ENCODE measurements around the gene ADARB1. TPM values are rescaled to one million over a fixed set of nuclear protein-coding genes. Genes with fewer than 3 reads are reported as not detected.

ADARB1 gene
- total and polyA plus RNA-seq, 2 of the 8 experiments (the other 6 are each of a cell fraction or from before 2014, with no cell fraction given) = 4.7 to 14.9 TPM

GRCh38 chr21:45243603-45244002 is 169.2 kb downstream of the ADARB1 start:
- H4K91ac ChIP-seq (replicated peaks; ENCODE audit: insufficient read length, low read length) = no peak overlapping the region
- H2BK15ac ChIP-seq (ENCODE audit: low read length) = no peak overlapping the region
- FAIRE-seq = no peak
- no peak overlapping the region for H3K9ac ChIP-seq (replicated peaks in 1 of 4; ENCODE audit: extremely low read depth in 1 of 4, low read depth in 3 of 4, low read length in 3 of 4)
- H2AK5ac ChIP-seq (ENCODE audit: low read depth, low read length) = no peak overlapping the region
- H3K27me3 ChIP-seq (replicated peaks in 1 of 4; ENCODE audit: control insufficient read depth in 3 of 4, extremely low read depth in 1 of 4, insufficient read depth in 3 of 4, low read length in 3 of 4) = no peaks in the 10 kb centered on the region; a peak in 1 of 7 replicates
- H2AFZ ChIP-seq (ENCODE audit: low read length) = no peak overlapping the region
- H3K27ac ChIP-seq (ENCODE audit: low read depth, low read length) = no peak overlapping the region
- H3K9me3 ChIP-seq (ENCODE audit: insufficient read depth in 2 of 2, low read depth in 1 of 2, low read length in 1 of 2) = peaks cover 6 to 15% of the 10 kb centered on the region in 2 experiments; a peak in 3 of 4 replicates
- H3K4ac ChIP-seq (replicated peaks; ENCODE audit: insufficient read length, low read depth, low read length) = no peak overlapping the region
- H3K79me2 ChIP-seq (ENCODE audit: control insufficient read depth in 1 of 2, insufficient read depth in 2 of 2, low read length in 2 of 2) = no peaks in the 10 kb centered on the region
- 86% methylated on average over 3 of the region's 3 CpGs; no CpG with 5 or more reads in 1 of the 2 experiments for WGBS, 2 experiments (ENCODE audit: extremely low coverage in 1 of 2, insufficient coverage in 1 of 2, insufficient read length in 1 of 2, insufficient replicate concordance in 2 of 2, low coverage in 1 of 2, low lambda C conversion rate in 2 of 2, missing lambda C conversion rate in 1 of 2)
- no peaks in the 10 kb centered on the region for H4K20me1 ChIP-seq (replicated peaks in 1 of 2; ENCODE audit: control insufficient read depth in 1 of 2, insufficient read depth in 2 of 2, low read length in 2 of 2)
- no peak overlapping the region for H2BK20ac ChIP-seq (ENCODE audit: low read length)
- TF ChIP-seq ZNF274 (IDR thresholded peaks at IDR 0.05; ENCODE audit: borderline replicate concordance, extremely low read depth, low read length) (no peak), FOSL1 (IDR thresholded peaks at IDR 0.05; ENCODE audit: insufficient read depth, low read depth, low read length) (no peak)
- POLR2A ChIA-PET (ENCODE audit: partially characterized antibody) = no interaction called here
- H3K56ac ChIP-seq (replicated peaks; ENCODE audit: insufficient read length, low read depth, low read length) = no peak overlapping the region
- no peak overlapping the region for H3K23ac ChIP-seq (ENCODE audit: insufficient read length)
- no peak overlapping the region for H3K14ac ChIP-seq (ENCODE audit: insufficient read length)
- DNase-seq (ENCODE audit: low read depth in 1 of 2, low spot score in 2 of 2) = no peak
- H2BK120ac ChIP-seq (replicated peaks; ENCODE audit: low read depth, low read length) = no peak overlapping the region
- H3K36me3 ChIP-seq (ENCODE audit: control insufficient read depth in 2 of 4, insufficient read depth in 4 of 4, low read length in 3 of 4) = no peaks in the 10 kb centered on the region
- no peaks in the 10 kb centered on the region for H3K79me1 ChIP-seq (ENCODE audit: low read depth, low read length)
- H3K4me3 ChIP-seq (ENCODE audit: extremely low read depth in 1 of 4, insufficient read depth in 2 of 4, low read depth in 3 of 4, low read length in 4 of 4) = no peak overlapping the region
- no peak overlapping the region for H2BK12ac ChIP-seq (ENCODE audit: low read depth, low read length)
- H3K23me2 ChIP-seq (ENCODE audit: low read depth, low read length) = no peaks in the 10 kb centered on the region
- no peak overlapping the region for H3K18ac ChIP-seq (ENCODE audit: extremely low read depth, low read length)
- no peak overlapping the region for H2BK5ac ChIP-seq (ENCODE audit: low read depth, low read length)
- H3K4me2 ChIP-seq (ENCODE audit: insufficient read depth in 1 of 2, low read depth in 2 of 2, low read length in 2 of 2) = no peak overlapping the region
- H3K4me1 ChIP-seq (replicated peaks in 1 of 4; ENCODE audit: control insufficient read depth in 3 of 4, insufficient read depth in 4 of 4, low read length in 3 of 4) = peaks cover 0 to 6% (median 3%) of the 10 kb centered on the region in 4 experiments; a peak in 4 of 7 replicates
- H4K8ac ChIP-seq (ENCODE audit: extremely low read depth, insufficient read depth, low read length) = no peak overlapping the region
- CTCF ChIA-PET (ENCODE audit: partially characterized antibody) = no interaction called here
- H4K5ac ChIP-seq (ENCODE audit: insufficient read length, low read depth, low read length) = no peak overlapping the region

All from H1 (cell line).